Measurements from ENCODE around the gene HSH2D.

HSH2D gene

GRCh38 chr19:16161840-16162239, 18.4 kb downstream of the HSH2D start:
- in situ Hi-C loops (cut with MboI; ENCODE audit: low sequenced_read_pairs, unreplicated experiment) = no loop called here
- DNase-seq (ENCODE audit: low spot score) = no peak
- no peak for TF ChIP-seq CTCF (IDR thresholded peaks at IDR 0.05; ENCODE audit: borderline replicate concordance, control extremely low read depth, extremely low read depth, insufficient read depth, missing control alignments)

GRCh38 chr19:16164222-16164890, 20.9 kb downstream of the HSH2D start:
- no peak for DNase-seq (ENCODE audit: low spot score)
- in situ Hi-C loops (cut with MboI; ENCODE audit: low sequenced_read_pairs, unreplicated experiment) = no loop called here
- no peak for TF ChIP-seq CTCF (IDR thresholded peaks at IDR 0.05; ENCODE audit: borderline replicate concordance, control extremely low read depth, extremely low read depth, insufficient read depth, missing control alignments)

- DNase-seq (ENCODE audit: low spot score) = no peak
- in situ Hi-C loops (cut with MboI; ENCODE audit: low sequenced_read_pairs, unreplicated experiment) = no loop called here
- TF ChIP-seq CTCF (IDR thresholded peaks at IDR 0.05; ENCODE audit: borderline replicate concordance, control extremely low read depth, extremely low read depth, insufficient read depth, missing control alignments) = no peak
Observed at GRCh38 chr19:16166417-16166816, 22.9 kb downstream of the HSH2D start.

- TF ChIP-seq CTCF (IDR thresholded peaks at IDR 0.05; ENCODE audit: borderline replicate concordance, control extremely low read depth, extremely low read depth, insufficient read depth, missing control alignments) = no peak
Observed at GRCh38 chr19:16167055-16167454, 23.6 kb downstream of the HSH2D start.

GRCh38 chr19:16168465-16169081, 25.1 kb downstream of the HSH2D start:
- no peak for DNase-seq (ENCODE audit: low spot score)
- no peak for TF ChIP-seq CTCF (IDR thresholded peaks at IDR 0.05; ENCODE audit: borderline replicate concordance, control extremely low read depth, extremely low read depth, insufficient read depth, missing control alignments)
- in situ Hi-C loops (cut with MboI; ENCODE audit: low sequenced_read_pairs, unreplicated experiment) = no loop called here

More at GRCh38 chr19:16167055-16167454, 23.6 kb downstream of the HSH2D start:
- in situ Hi-C loops (cut with MboI; ENCODE audit: low sequenced_read_pairs, unreplicated experiment) = no loop called here
- DNase-seq (ENCODE audit: low spot score) = no peak

- no peak for DNase-seq (ENCODE audit: low spot score)
- no peak for TF ChIP-seq CTCF (IDR thresholded peaks at IDR 0.05; ENCODE audit: borderline replicate concordance, control extremely low read depth, extremely low read depth, insufficient read depth, missing control alignments)
- in situ Hi-C loops (cut with MboI; ENCODE audit: low sequenced_read_pairs, unreplicated experiment) = no loop called here
Observed at GRCh38 chr19:16170134-16170533, 26.6 kb downstream of the HSH2D start.
